ENCODE results near the gene INS.

DNA sequence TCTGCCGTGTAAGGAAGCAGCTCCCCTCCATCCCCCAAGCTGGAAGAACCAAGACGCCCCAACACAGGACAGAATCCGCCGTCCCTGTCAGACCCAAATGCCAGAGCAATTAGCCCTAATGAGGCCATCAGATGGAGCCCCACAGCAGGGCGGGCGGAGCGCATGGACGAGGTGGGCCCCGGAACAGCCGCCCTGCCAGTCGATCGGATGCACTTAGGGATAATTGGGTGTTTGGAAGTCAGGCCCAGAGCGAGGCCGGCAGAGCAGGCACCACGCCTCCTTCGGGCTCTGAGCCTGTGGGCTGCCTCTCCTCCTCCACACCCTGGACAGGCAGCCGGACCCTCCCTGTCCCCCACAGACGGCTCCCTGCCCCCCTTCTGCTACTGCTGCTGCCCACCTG lies 16.1 kb upstream of the INS start:
- TF ChIP-seq, protein P1, sequence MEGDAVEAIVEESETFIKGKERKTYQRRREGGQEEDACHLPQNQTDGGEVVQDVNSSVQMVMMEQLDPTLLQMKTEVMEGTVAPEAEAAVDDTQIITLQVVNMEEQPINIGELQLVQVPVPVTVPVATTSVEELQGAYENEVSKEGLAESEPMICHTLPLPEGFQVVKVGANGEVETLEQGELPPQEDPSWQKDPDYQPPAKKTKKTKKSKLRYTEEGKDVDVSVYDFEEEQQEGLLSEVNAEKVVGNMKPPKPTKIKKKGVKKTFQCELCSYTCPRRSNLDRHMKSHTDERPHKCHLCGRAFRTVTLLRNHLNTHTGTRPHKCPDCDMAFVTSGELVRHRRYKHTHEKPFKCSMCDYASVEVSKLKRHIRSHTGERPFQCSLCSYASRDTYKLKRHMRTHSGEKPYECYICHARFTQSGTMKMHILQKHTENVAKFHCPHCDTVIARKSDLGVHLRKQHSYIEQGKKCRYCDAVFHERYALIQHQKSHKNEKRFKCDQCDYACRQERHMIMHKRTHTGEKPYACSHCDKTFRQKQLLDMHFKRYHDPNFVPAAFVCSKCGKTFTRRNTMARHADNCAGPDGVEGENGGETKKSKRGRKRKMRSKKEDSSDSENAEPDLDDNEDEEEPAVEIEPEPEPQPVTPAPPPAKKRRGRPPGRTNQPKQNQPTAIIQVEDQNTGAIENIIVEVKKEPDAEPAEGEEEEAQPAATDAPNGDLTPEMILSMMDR (IDR thresholded peaks at IDR 0.05): no peak
- TF ChIP-seq, protein P2, sequence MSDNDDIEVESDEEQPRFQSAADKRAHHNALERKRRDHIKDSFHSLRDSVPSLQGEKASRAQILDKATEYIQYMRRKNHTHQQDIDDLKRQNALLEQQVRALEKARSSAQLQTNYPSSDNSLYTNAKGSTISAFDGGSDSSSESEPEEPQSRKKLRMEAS (IDR thresholded peaks at IDR 0.05): no peak
- TF ChIP-seq SMC3 (IDR thresholded peaks at IDR 0.05): no peak
- no peak for TF ChIP-seq NFE2L2 (conservative IDR thresholded peaks at IDR 0.05; ENCODE audit: low read length)
- TF ChIP-seq POLR2A (IDR thresholded peaks at IDR 0.05; ENCODE audit: low read length): no peak
- no peak for TF ChIP-seq CEBPB (IDR thresholded peaks at IDR 0.05)
- no peak for TF ChIP-seq NR3C1 (IDR thresholded peaks at IDR 0.05)
- TF ChIP-seq ZFP36 (IDR thresholded peaks at IDR 0.05; ENCODE audit: borderline replicate concordance, partially characterized antibody): no peak
- no peak for TF ChIP-seq EP300 (IDR thresholded peaks at IDR 0.05)
- TF ChIP-seq ZC3H11A (IDR thresholded peaks at IDR 0.05): no peak
- no peak for TF ChIP-seq ESRRA (IDR thresholded peaks at IDR 0.05; ENCODE audit: borderline replicate concordance, low read length)
- TF ChIP-seq MAZ (IDR thresholded peaks at IDR 0.05; ENCODE audit: borderline replicate concordance, low read depth, low read length): no peak
- TF ChIP-seq ATOH8 (CRISPR knock-in tag; IDR thresholded peaks at IDR 0.05; ENCODE audit: low read depth): no peak

All from A549 (cell line).